ENCODE measurements around the gene LACRT.

LACRT gene

GRCh38 chr12:54663603-54664002 is 28.9 kb upstream of the LACRT start:
- Histone ChIP-seq H3K36me3 (ENCODE audit: insufficient read depth, low read length) (no peaks in the 10 kb centered on the region), H3K27ac (ENCODE audit: low read length) (no peak overlapping the region), H3K4me3 (ENCODE audit: low read depth in 1 of 2, low read length in 2 of 2) (no peak overlapping the region), H3K4me2 (ENCODE audit: insufficient read depth, low read length) (no peak overlapping the region), H2AFZ (ENCODE audit: low read depth, low read length) (no peak overlapping the region), H3K4me1 (ENCODE audit: insufficient read depth, low read length) (no peaks in the 10 kb centered on the region), H4K20me1 (ENCODE audit: insufficient read depth, low read length) (no peaks in the 10 kb centered on the region), H3K27me3 (ENCODE audit: insufficient read depth, low read length, poor library complexity) (peaks cover 9% of the 10 kb centered on the region), H3K9me3 (ENCODE audit: insufficient read depth, low read length, severe bottlenecking) (no peaks in the 10 kb centered on the region), H3K79me2 (ENCODE audit: insufficient read depth, low read length) (no peaks in the 10 kb centered on the region), H3K9ac (ENCODE audit: low read depth, low read length) (no peak overlapping the region)
- TF ChIP-seq CTCF (IDR thresholded peaks at IDR 0.05; ENCODE audit: borderline replicate concordance, extremely low read depth, low read length, poor library complexity, severe bottlenecking) (no peak), EZH2 (IDR thresholded peaks at IDR 0.05; ENCODE audit: borderline replicate concordance, low read depth, low read length, severe bottlenecking) (no peak)
- DNase-seq (no peak), ATAC-seq (ENCODE audit: insufficient read depth, low read depth) (no peak)

- no peaks in the 10 kb centered on the region for H3K36me3 ChIP-seq (ENCODE audit: insufficient read depth, low read length)
Observed at GRCh38 chr12:54662026-54662425, 27.3 kb upstream of the LACRT start.

GRCh38 chr12:54661048-54661447 is 26.4 kb upstream of the LACRT start:
- Histone ChIP-seq H3K4me1 (ENCODE audit: insufficient read depth, low read length) (no peaks in the 10 kb centered on the region), H3K4me3 (ENCODE audit: low read depth in 1 of 2, low read length in 2 of 2) (no peak overlapping the region)

More at GRCh38 chr12:54662026-54662425, 27.3 kb upstream of the LACRT start:
- no peak overlapping the region for H3K4me3 ChIP-seq (ENCODE audit: low read depth in 1 of 2, low read length in 2 of 2)
- no peaks in the 10 kb centered on the region for H3K79me2 ChIP-seq (ENCODE audit: insufficient read depth, low read length)
- no peaks in the 10 kb centered on the region for H3K9me3 ChIP-seq (ENCODE audit: insufficient read depth, low read length, severe bottlenecking)
- no peak overlapping the region for H3K27ac ChIP-seq (ENCODE audit: low read length)
- peaks cover 4% of the 10 kb centered on the region for H3K27me3 ChIP-seq (ENCODE audit: insufficient read depth, low read length, poor library complexity)
- H4K20me1 ChIP-seq (ENCODE audit: insufficient read depth, low read length) = no peaks in the 10 kb centered on the region
- ATAC-seq (ENCODE audit: insufficient read depth, low read depth) = no peak
- H3K9ac ChIP-seq (ENCODE audit: low read depth, low read length) = no peak overlapping the region
- no peak for TF ChIP-seq CTCF (IDR thresholded peaks at IDR 0.05; ENCODE audit: borderline replicate concordance, extremely low read depth, low read length, poor library complexity, severe bottlenecking)
- TF ChIP-seq EZH2 (IDR thresholded peaks at IDR 0.05; ENCODE audit: borderline replicate concordance, low read depth, low read length, severe bottlenecking) = no peak
- no peaks in the 10 kb centered on the region for H3K4me1 ChIP-seq (ENCODE audit: insufficient read depth, low read length)
- H2AFZ ChIP-seq (ENCODE audit: low read depth, low read length) = no peak overlapping the region
- DNase-seq = no peak
- H3K4me2 ChIP-seq (ENCODE audit: insufficient read depth, low read length) = no peak overlapping the region

More at GRCh38 chr12:54661048-54661447, 26.4 kb upstream of the LACRT start:
- H3K9me3 ChIP-seq (ENCODE audit: insufficient read depth, low read length, severe bottlenecking) = no peaks in the 10 kb centered on the region
- H3K27ac ChIP-seq (ENCODE audit: low read length) = no peak overlapping the region
- H3K27me3 ChIP-seq (ENCODE audit: insufficient read depth, low read length, poor library complexity) = peaks cover 3% of the 10 kb centered on the region
- ATAC-seq (ENCODE audit: insufficient read depth, low read depth) (no peak), DNase-seq (no peak)
- no peak overlapping the region for H2AFZ ChIP-seq (ENCODE audit: low read depth, low read length)
- H3K79me2 ChIP-seq (ENCODE audit: insufficient read depth, low read length) = no peaks in the 10 kb centered on the region
- H4K20me1 ChIP-seq (ENCODE audit: insufficient read depth, low read length) = no peaks in the 10 kb centered on the region
- no peak overlapping the region for H3K4me2 ChIP-seq (ENCODE audit: insufficient read depth, low read length)
- H3K9ac ChIP-seq (ENCODE audit: low read depth, low read length) = no peak overlapping the region
- TF ChIP-seq EZH2 (IDR thresholded peaks at IDR 0.05; ENCODE audit: borderline replicate concordance, low read depth, low read length, severe bottlenecking) (no peak), CTCF (IDR thresholded peaks at IDR 0.05; ENCODE audit: borderline replicate concordance, extremely low read depth, low read length, poor library complexity, severe bottlenecking) (no peak)
- H3K36me3 ChIP-seq (ENCODE audit: insufficient read depth, low read length) = no peaks in the 10 kb centered on the region

Data from DND-41 (cell line).